Epithelial cell of proximal tubule (primary cell): ENCODE results near the gene BCKDHB. TPM values are rescaled to one million over a fixed set of nuclear protein-coding genes. Genes with fewer than 3 reads are reported as not detected.
"Not testable (repeated sequence)": the region's sequence is repeated elsewhere in the genome, so short reads cannot be mapped to it uniquely, and the experiment has no call there.

Source experiments
- DNase-seq: peaks from one replicate; pipeline ENCODE4 v3.0.0-alpha.2; 2011; ENCODE audit warnings: low read depth
- H3K4me3 ChIP-seq: 2 replicates; pipeline ENCODE4 v1.5.1; 2011; ENCODE audit warnings: low read depth, mild to moderate bottlenecking, low read length
- CTCF ChIP-seq: conservative IDR thresholded peaks from 2 replicates; pipeline ENCODE4 v1.5.1; 2012; ENCODE audit warnings: low read depth, mild to moderate bottlenecking, low read length
- total RNA-seq: library from RNA; depleted of rRNA; stranded (reverse); fragments of >200 nt; gene quantifications from 2 replicates; pipeline ENCODE4 v1.2.3, GENCODE V29; 2015

The BCKDHB gene
- total RNA-seq, 1 donor from 2014 or later, result 11.9 TPM

DNA sequence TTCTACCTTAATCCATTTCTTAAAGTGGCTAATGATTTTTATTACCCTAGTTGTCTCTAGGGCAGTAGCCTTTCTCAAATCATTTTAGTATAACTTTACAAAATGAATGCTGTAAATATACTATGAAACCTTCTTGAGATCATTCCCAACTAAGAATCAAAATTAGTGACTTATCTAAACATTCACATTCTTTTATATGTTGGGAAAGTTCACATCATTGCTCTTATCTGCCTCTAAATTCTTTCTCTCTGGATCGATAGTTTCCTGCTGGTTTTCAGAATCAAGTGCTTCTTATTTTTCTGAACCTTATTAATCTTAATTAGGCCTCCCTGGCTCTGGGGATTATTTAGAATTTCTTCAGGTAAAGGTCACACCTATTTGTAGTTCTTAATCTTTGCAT lies 126.8 kb downstream of the BCKDHB start:
- TF ChIP-seq CTCF, result no peak
- no peak overlapping the region for H3K4me3 ChIP-seq
- no peak for DNase-seq

GRCh38 chr6:80233958-80234357 lies 127.5 kb downstream of the BCKDHB start:
- DNase-seq, result no peak
- H3K4me3 ChIP-seq, result no peak overlapping the region
- no peak for TF ChIP-seq CTCF

DNA sequence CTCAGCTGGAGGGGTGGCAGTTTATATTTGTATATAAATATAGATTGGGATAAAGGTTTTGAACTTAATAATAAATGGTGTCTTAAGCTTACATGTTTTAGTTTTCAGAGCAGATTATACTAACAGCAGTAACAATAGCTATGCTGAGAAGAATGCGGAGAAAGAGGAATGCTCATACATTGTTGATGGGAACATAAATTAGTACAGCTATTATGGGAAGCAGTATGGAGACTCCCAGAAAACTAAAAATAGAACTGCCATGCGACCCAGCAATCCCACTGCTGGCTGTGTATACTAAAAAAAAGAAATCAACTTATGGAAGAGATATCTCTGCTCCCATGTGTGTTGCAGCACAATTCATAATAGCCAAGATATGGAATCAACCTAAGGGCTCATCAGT lies 127.9 kb downstream of the BCKDHB start:
- no peak for TF ChIP-seq CTCF
- no peak for DNase-seq
- no peak overlapping the region for H3K4me3 ChIP-seq

- H3K4me3 ChIP-seq, result no peak overlapping the region
- DNase-seq, result no peak
- no peak for TF ChIP-seq CTCF
Measured at GRCh38 chr6:80234908-80235307, 128.4 kb downstream of the BCKDHB start.

DNA sequence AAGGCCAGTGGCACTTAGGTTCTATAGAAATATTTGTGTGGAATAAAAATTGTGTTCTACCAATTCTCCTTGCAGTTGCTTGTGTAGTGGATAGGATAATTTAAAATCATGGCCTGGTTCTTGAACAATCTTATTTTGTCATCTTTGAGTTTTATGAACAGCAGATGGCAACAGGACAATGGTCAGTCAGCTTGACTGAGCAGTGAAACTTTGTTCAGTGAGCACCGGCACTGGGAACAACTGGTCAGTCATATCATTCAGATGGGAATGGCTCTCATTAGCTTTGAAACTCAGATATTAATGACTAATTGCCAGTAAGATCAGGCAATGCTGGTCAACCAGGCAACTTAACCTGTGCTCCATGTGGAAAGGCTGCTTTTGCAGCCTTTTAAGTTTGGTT lies 129.2 kb downstream of the BCKDHB start:
- no peak for TF ChIP-seq CTCF
- no peak for DNase-seq
- no peak overlapping the region for H3K4me3 ChIP-seq

DNA sequence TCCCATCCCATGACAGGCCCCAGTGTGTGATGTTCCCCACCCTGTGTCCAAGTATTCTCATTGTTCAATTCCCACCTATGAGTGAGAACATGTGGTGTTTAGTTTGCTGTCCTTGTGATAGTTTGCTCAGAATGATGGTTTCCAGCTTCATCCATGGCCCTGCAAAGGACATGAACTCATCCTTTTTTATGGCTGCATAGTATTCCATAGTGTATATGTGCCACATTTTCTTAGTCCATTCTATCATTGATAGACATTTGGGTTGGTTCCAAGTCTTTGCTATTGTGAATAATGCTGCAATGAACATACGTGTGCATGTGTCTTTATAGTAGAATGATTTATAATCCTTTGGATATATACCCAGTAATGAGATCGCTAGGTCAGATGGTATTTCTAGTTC lies 132.3 kb downstream of the BCKDHB start:
- not testable (repeated sequence) for H3K4me3 ChIP-seq, DNase-seq

DNA sequence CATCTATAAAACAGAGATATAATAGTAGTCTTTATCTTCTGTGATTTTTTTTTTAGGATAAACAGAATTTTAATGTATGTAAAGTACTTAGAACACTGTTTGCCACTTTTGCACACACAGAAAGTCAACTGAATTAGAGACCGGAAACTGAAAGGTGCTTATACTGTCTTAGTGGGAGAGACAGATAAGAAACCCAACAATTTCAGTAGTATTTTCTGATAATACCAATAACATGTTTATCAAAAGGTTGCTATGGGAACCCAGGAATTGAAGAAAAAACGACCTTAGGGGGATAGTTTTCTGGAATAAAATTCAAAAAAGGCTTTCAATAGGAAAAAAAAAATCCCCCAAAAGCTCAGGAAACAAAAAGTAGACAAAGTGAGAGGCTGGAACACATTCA lies 138.6 kb downstream of the BCKDHB start:
- H3K4me3 ChIP-seq, result no peak overlapping the region
- no peak for TF ChIP-seq CTCF
- DNase-seq, result no peak

DNA sequence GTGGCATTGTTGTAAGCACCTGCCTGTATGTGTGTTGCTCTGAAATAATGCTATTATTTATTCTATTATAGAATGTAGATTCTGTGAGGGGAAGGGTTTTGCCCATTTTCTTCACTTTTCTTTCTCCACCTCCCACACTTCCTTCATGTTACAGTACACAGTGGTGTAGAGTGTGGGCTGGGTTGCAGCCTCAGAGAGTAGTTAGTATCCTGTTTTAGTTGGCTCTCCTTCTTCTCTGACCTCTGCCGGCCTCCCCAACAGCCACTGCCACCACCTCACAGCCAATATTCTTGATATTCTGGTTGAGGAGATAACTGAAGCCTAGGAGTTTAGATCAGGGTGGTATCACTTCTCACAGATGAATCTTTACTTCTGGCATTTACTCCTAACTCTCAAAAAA lies 143.4 kb downstream of the BCKDHB start:
- TF ChIP-seq CTCF, result no peak
- no peak for DNase-seq
- H3K4me3 ChIP-seq, result no peak overlapping the region
